ENCODE results near the gene CHST3. TPM values are rescaled to one million over a fixed set of nuclear protein-coding genes. Genes with fewer than 3 reads are reported as not detected.

CHST3 gene
- total and polyA plus RNA-seq, 2 experiments from 2014 or later: 1.9 to 22.5 TPM

GRCh38 chr10:72006026-72006425 is 41.8 kb downstream of the CHST3 start:
- H3K36me3 ChIP-seq: no peaks in the 10 kb centered on the region
- no peak for DNase-seq (ENCODE audit: low read depth in 1 of 2, low spot score in 1 of 2)
- TF ChIP-seq CTCF (IDR thresholded peaks at IDR 0.05; ENCODE audit: low read depth, low read length): no peak
- no peak overlapping the region for H3K4me3 ChIP-seq
- no peaks in the 10 kb centered on the region for H3K27me3 ChIP-seq
- no peak overlapping the region for H3K27ac ChIP-seq
- peaks cover 6% of the 10 kb centered on the region for H3K4me1 ChIP-seq (ENCODE audit: low read depth)
- H3K9me3 ChIP-seq (ENCODE audit: low read depth): no peaks in the 10 kb centered on the region

- Histone ChIP-seq H3K27ac (no peak overlapping the region), H3K4me1 (ENCODE audit: low read depth) (peaks cover 6% of the 10 kb centered on the region), H3K36me3 (no peaks in the 10 kb centered on the region), H3K27me3 (no peaks in the 10 kb centered on the region), H3K4me3 (no peak overlapping the region), H3K9me3 (ENCODE audit: low read depth) (no peaks in the 10 kb centered on the region)
- DNase-seq (ENCODE audit: low read depth in 1 of 2, low spot score in 1 of 2): peak in 1 of 2 donors; percentile 46
- TF ChIP-seq CTCF (IDR thresholded peaks at IDR 0.05; ENCODE audit: low read depth, low read length): no peak
These were observed 43.2 kb downstream of the CHST3 start for GRCh38 chr10:72007246-72007892.

GRCh38 chr10:72008096-72008981 is 44.1 kb downstream of the CHST3 start:
- Histone ChIP-seq H3K9me3 (ENCODE audit: low read depth) (no peaks in the 10 kb centered on the region), H3K27me3 (no peaks in the 10 kb centered on the region), H3K4me1 (ENCODE audit: low read depth) (peaks cover 6% of the 10 kb centered on the region), H3K36me3 (no peaks in the 10 kb centered on the region), H3K4me3 (no peak overlapping the region), H3K27ac (no peak overlapping the region)
- no peak for DNase-seq (ENCODE audit: low read depth in 1 of 2, low spot score in 1 of 2)
- TF ChIP-seq CTCF (IDR thresholded peaks at IDR 0.05; ENCODE audit: low read depth, low read length): no peak

GRCh38 chr10:72009051-72009424 is 44.8 kb downstream of the CHST3 start:
- Histone ChIP-seq H3K27ac (peak overlapping the region; percentile 50), H3K4me1 (ENCODE audit: low read depth) (peaks cover 6% of the 10 kb centered on the region), H3K27me3 (no peaks in the 10 kb centered on the region), H3K4me3 (no peak overlapping the region), H3K36me3 (no peaks in the 10 kb centered on the region), H3K9me3 (ENCODE audit: low read depth) (no peaks in the 10 kb centered on the region)
- no peak for DNase-seq (ENCODE audit: low read depth in 1 of 2, low spot score in 1 of 2)
- no peak for TF ChIP-seq CTCF (IDR thresholded peaks at IDR 0.05; ENCODE audit: low read depth, low read length)

GRCh38 chr10:72009425-72010081 is 45.4 kb downstream of the CHST3 start:
- DNase-seq (ENCODE audit: low read depth in 1 of 2, low spot score in 1 of 2): peak; percentile 29 to 100
- H3K27ac ChIP-seq: peak overlapping the region; percentile 50
- no peaks in the 10 kb centered on the region for H3K27me3 ChIP-seq
- H3K9me3 ChIP-seq (ENCODE audit: low read depth): no peaks in the 10 kb centered on the region
- no peak for TF ChIP-seq CTCF (IDR thresholded peaks at IDR 0.05; ENCODE audit: low read depth, low read length)
- H3K4me1 ChIP-seq (ENCODE audit: low read depth): peaks cover 6% of the 10 kb centered on the region
- H3K4me3 ChIP-seq: no peak overlapping the region
- H3K36me3 ChIP-seq: no peaks in the 10 kb centered on the region
